ENCODE measurements around the gene FUBP3. TPM values are rescaled to one million over a fixed set of nuclear protein-coding genes. Genes with fewer than 3 reads are reported as not detected.

The FUBP3 gene
- total RNA-seq, 1 experiment from 2014 or later = 73.7 TPM

DNA sequence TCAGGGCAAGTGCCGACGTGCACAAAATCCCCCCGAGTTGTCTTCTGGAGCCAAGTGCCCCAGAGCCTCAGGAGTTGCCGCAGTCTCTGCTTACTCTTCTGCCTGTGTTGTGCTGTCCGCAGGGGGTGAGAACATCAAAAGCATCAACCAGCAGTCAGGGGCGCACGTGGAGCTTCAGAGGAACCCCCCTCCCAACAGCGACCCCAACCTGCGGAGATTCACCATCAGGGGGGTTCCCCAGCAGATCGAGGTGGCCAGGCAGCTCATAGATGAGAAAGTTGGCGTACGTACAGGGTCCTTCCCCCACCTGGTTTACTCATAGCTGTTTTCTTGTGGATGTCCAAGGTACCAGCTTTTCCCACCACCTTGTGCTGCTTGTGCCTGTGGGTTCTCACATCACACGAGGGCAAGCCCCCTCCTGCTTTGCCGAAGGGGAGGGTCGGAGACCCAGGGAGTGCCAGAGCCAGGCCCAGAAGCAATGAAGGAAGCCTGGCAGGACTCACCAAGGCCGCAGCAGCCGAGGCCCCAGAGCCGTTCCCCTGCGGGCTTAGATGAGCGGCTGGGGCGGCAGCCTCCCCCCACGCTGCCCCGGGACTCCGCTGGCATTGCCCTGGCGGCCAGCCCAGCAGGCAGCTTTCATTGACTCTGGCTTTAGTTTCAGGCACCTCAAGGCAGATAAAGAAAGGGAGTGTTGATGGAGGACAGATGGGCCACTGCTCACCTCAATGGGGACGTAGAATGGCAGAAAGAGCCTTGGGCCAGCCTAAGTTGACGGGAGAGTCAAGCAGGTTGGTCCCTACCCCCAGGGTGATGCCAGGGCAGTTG, 51.3 kb downstream of the FUBP3 start:
- RAD21 ChIA-PET (ENCODE audit: low non-redundant PET in 1 of 2, low total read pairs in 2 of 2, uncharacterized antibody in 2 of 2, unreplicated experiment in 2 of 2) = no interaction called here
- ATAC-seq = no peak
- CTCF ChIA-PET = no interaction called here
- H3K4me1 ChIP-seq (ENCODE audit: control insufficient read depth in 1 of 2, insufficient read depth in 2 of 2, low read length in 2 of 2) = no peaks in the 10 kb centered on the region
- no peaks in the 10 kb centered on the region for H3K27me3 ChIP-seq (ENCODE audit: insufficient read depth, low read length)
- H3K4me2 ChIP-seq (ENCODE audit: low read length) = no peak overlapping the region
- no TSS peak for BruUV-seq (replicated peaks)
- peaks cover 4% of the 10 kb centered on the region; the same call in 1 of the 2 replicates for H3K79me2 ChIP-seq (ENCODE audit: insufficient read depth, low read length)
- H3K9me3 ChIP-seq (ENCODE audit: control insufficient read depth in 1 of 2, insufficient read depth in 1 of 2, low read depth in 1 of 2, low read length in 2 of 2) = no peaks in the 10 kb centered on the region
- no peak for DNase-seq (ENCODE audit: low read depth, low spot score)
- H3K36me3 ChIP-seq (ENCODE audit: control insufficient read depth in 1 of 2, insufficient read depth in 2 of 2, low read length in 2 of 2) = peaks cover 27 to 33% of the 10 kb centered on the region in 2 experiments; a peak in 3 of 4 replicates
- no peak overlapping the region for H3K9ac ChIP-seq (ENCODE audit: low read length)
- H4K20me1 ChIP-seq (ENCODE audit: insufficient read depth) = no peaks in the 10 kb centered on the region
- intact Hi-C loops (cut with micrococcal nuclease) = no loop called here
- POLR2A ChIA-PET = no interaction called here
- H3K9me2 ChIP-seq (ENCODE audit: insufficient read depth) = no peaks in the 10 kb centered on the region
- TF ChIP-seq, protein P1, sequence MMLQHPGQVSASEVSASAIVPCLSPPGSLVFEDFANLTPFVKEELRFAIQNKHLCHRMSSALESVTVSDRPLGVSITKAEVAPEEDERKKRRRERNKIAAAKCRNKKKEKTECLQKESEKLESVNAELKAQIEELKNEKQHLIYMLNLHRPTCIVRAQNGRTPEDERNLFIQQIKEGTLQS (IDR thresholded peaks at IDR 0.05) = no peak
- TF ChIP-seq EZH2 (IDR thresholded peaks at IDR 0.05) (no peak), ELF1 (IDR thresholded peaks at IDR 0.05; ENCODE audit: borderline replicate concordance, low read depth) (no peak), RAD21 (IDR thresholded peaks at IDR 0.05; ENCODE audit: low read depth) (no peak), ZFX (IDR thresholded peaks at IDR 0.05) (no peak), FOSL1 (IDR thresholded peaks at IDR 0.05; ENCODE audit: low read depth) (no peak), SRF (IDR thresholded peaks at IDR 0.05; ENCODE audit: low read depth) (no peak), POLR2A (IDR thresholded peaks at IDR 0.05; ENCODE audit: borderline replicate concordance, extremely low read depth, insufficient read depth, insufficient read length) (no peak)
- TF ChIP-seq, protein P2, sequence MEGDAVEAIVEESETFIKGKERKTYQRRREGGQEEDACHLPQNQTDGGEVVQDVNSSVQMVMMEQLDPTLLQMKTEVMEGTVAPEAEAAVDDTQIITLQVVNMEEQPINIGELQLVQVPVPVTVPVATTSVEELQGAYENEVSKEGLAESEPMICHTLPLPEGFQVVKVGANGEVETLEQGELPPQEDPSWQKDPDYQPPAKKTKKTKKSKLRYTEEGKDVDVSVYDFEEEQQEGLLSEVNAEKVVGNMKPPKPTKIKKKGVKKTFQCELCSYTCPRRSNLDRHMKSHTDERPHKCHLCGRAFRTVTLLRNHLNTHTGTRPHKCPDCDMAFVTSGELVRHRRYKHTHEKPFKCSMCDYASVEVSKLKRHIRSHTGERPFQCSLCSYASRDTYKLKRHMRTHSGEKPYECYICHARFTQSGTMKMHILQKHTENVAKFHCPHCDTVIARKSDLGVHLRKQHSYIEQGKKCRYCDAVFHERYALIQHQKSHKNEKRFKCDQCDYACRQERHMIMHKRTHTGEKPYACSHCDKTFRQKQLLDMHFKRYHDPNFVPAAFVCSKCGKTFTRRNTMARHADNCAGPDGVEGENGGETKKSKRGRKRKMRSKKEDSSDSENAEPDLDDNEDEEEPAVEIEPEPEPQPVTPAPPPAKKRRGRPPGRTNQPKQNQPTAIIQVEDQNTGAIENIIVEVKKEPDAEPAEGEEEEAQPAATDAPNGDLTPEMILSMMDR (IDR thresholded peaks at IDR 0.05 in 2 of 3, conservative IDR thresholded peaks at IDR 0.05 in 1 of 3; ENCODE audit: borderline replicate concordance in 1 of 3, insufficient read depth in 1 of 3, low read depth in 2 of 3, low read length in 2 of 3) = no peak
- no peak overlapping the region for H3K27ac ChIP-seq (ENCODE audit: low read depth, low read length)
- H2AFZ ChIP-seq (ENCODE audit: low read depth, low read length, poor library complexity, severe bottlenecking) = no peak overlapping the region
- H3K4me3 ChIP-seq (replicated peaks in 1 of 2; ENCODE audit: low read depth in 1 of 2, low read length in 2 of 2) = no peak overlapping the region

All from HCT116 (cell line).